Left colon (tissue), 2 donors: ENCODE measurements around the gene CTPS2. TPM values are rescaled to one million over a fixed set of nuclear protein-coding genes. Genes with fewer than 3 reads are reported as not detected.
"Not testable (repeated sequence)": the region's sequence is repeated elsewhere in the genome, so short reads cannot be mapped to it uniquely, and the experiment has no call there.

Experiments used
- ATAC-seq: fragments of 200-7000 bp; cut with Tn5 transposase; one replicate; pipeline ENCODE4 v1.9.1; 2020; ENCODE audit warnings: mild to moderate bottlenecking, moderate library complexity
- DNase-seq, 2 donors: peaks; one replicate each; pipeline ENCODE4 v3.0.0-alpha.2; 2020
- intact Hi-C, 2 donors: fragments of 100-400 bp; cut with DNase I in 1 of 2; cut with micrococcal nuclease in 1 of 2; formaldehyde crosslinking; loops; one replicate each; pipeline versions ENCODE4 v1.11.2 to v1.14.0; 2022; cut with DNase I, micrococcal nuclease
- total RNA-seq, 2 donors: library from RNA; stranded (reverse); fragmentation: NEBNext Ultra II Directional; extraction: Animal tissue kit (Norgen Biotek cat#: 25700); gene quantifications; one replicate each; pipeline ENCODE4 v1.2.1, GENCODE V29; 2021
- donor health status: DM: no; HTN: no; CAD: no.
- donor health status: DM: yes; HTN: yes; CAD: no.

CTPS2 gene
- total RNA-seq, 2 donors from 2014 or later: 16.0 to 16.5 TPM

- DNase-seq (no peak), ATAC-seq (no peak)
- intact Hi-C loops: no loop called here
Observed at GRCh38 chrX:16664074-16664473, 48.4 kb downstream of the CTPS2 start.

- DNase-seq (no peak), ATAC-seq (no peak)
- intact Hi-C loops: no loop called here
Observed at GRCh38 chrX:16662402-16662801, 50.1 kb downstream of the CTPS2 start.

GRCh38 chrX:16661495-16661894 is 51.0 kb downstream of the CTPS2 start:
- DNase-seq (no peak), ATAC-seq (no peak)
- intact Hi-C loops: no loop called here

GRCh38 chrX:16659321-16659720 is 53.1 kb downstream of the CTPS2 start:
- intact Hi-C loops: no loop called here
- ATAC-seq: no peak
- DNase-seq: no peak

- intact Hi-C loops: no loop called here
Observed at GRCh38 chrX:16658284-16658683, 54.2 kb downstream of the CTPS2 start.

GRCh38 chrX:16654093-16654492 is 58.4 kb downstream of the CTPS2 start:
- DNase-seq: no peak
- intact Hi-C loops: no loop called here
- ATAC-seq: no peak

More at GRCh38 chrX:16658284-16658683, 54.2 kb downstream of the CTPS2 start:
- ATAC-seq (no peak), DNase-seq (no peak)

GRCh38 chrX:16653424-16653823 is 59.0 kb downstream of the CTPS2 start:
- intact Hi-C loops: no loop called here
- DNase-seq (peak; percentile 31 to 37), ATAC-seq (peak; percentile 92)

GRCh38 chrX:16651391-16652024 is 61.0 kb downstream of the CTPS2 start:
- ATAC-seq: no peak
- intact Hi-C loops: no loop called here

GRCh38 chrX:16649858-16650257 is 62.6 kb downstream of the CTPS2 start, which contains the start of gene S100G:
S100G (plus strand) TSS chrX:16650158; CDS start chrX:16651007, 849 bp downstream.
- DNase-seq: no peak
- intact Hi-C loops: no loop called here
- no peak for ATAC-seq

More at GRCh38 chrX:16651391-16652024, 61.0 kb downstream of the CTPS2 start:
- no peak for DNase-seq

GRCh38 chrX:16646366-16647138 is 65.9 kb downstream of the CTPS2 start:
- DNase-seq (no peak), ATAC-seq (peak; percentile 86)
- intact Hi-C loops: no loop called here

GRCh38 chrX:16643176-16643575 is 69.3 kb downstream of the CTPS2 start:
- ATAC-seq (no peak), DNase-seq (no peak)
- intact Hi-C loops: no loop called here

- ATAC-seq: no peak
- DNase-seq: no peak
Observed at GRCh38 chrX:16640823-16641222, 71.6 kb downstream of the CTPS2 start.

GRCh38 chrX:16639966-16640365 is 72.5 kb downstream of the CTPS2 start:
- DNase-seq: no peak
- no peak for ATAC-seq
- intact Hi-C loops: no loop called here

More at GRCh38 chrX:16640823-16641222, 71.6 kb downstream of the CTPS2 start:
- intact Hi-C loops: no loop called here

GRCh38 chrX:16638533-16638932 is 73.9 kb downstream of the CTPS2 start:
- ATAC-seq: no peak
- DNase-seq: no peak
- intact Hi-C loops: no loop called here

- DNase-seq (no peak), ATAC-seq (no peak)
- intact Hi-C loops: no loop called here
Observed at GRCh38 chrX:16635596-16635995, 76.9 kb downstream of the CTPS2 start.

- intact Hi-C loops: no loop called here
- no peak for DNase-seq
Observed at GRCh38 chrX:16635040-16635439, 77.4 kb downstream of the CTPS2 start.

GRCh38 chrX:16633754-16634153 is 78.7 kb downstream of the CTPS2 start:
- no peak for DNase-seq
- ATAC-seq: no peak
- intact Hi-C loops: no loop called here

More at GRCh38 chrX:16635040-16635439, 77.4 kb downstream of the CTPS2 start:
- ATAC-seq: no peak

GRCh38 chrX:16629909-16630308 is 82.6 kb downstream of the CTPS2 start:
- no peak for ATAC-seq
- no peak for DNase-seq
- intact Hi-C loops: no loop called here

GRCh38 chrX:16628946-16629595 is 83.4 kb downstream of the CTPS2 start:
- DNase-seq (no peak), ATAC-seq (no peak)
- intact Hi-C loops: no loop called here

GRCh38 chrX:16628511-16628910 is 84.0 kb downstream of the CTPS2 start:
- ATAC-seq, intact Hi-C loops, DNase-seq: not testable (repeated sequence)
